A673 (cell line): ENCODE data around the gene ACP7.

Experiments
- CTCF ChIP-seq: fragments of 300-800, 200-600 bp; sonication (generic); conservative IDR thresholded peaks from 2 replicates; pipeline ENCODE4 v1.5.1; 2017; ENCODE audit warnings: low read depth, mild to moderate bottlenecking, antibody characterized with exemption, low read length, moderate library complexity, mixed read lengths
- EZH2 ChIP-seq: fragments of 200-600 bp; sonication (generic); IDR thresholded peaks from 2 replicates; pipeline ENCODE4 v1.6.1; 2017; ENCODE audit warnings: borderline replicate concordance, low read depth, mild to moderate bottlenecking, mixed read lengths, antibody characterized with exemption, low read length; ENCODE audit not compliant: poor library complexity, severe bottlenecking

- no peak for TF ChIP-seq CTCF
- no peak for TF ChIP-seq EZH2
Measured at GRCh38 chr19:39054091-39054470, 30.1 kb upstream of the ACP7 start.
